Kidney tubule cell (primary cell): ENCODE data around the gene BPI.
A peak's percentile ranks its signal among the peaks of the same experiment; 100 is the strongest.
"Not testable (repeated sequence)": the region's sequence is repeated elsewhere in the genome, so short reads cannot be mapped to it uniquely, and the experiment has no call there.

Experiments used
- DNase-seq: peaks from one replicate; pipeline ENCODE4 v3.0.0-alpha.2; 2018; ENCODE audit warnings: low spot score

Gene BPI

GRCh38 chr20:38303908-38304379 is at the start of gene BPI:
TSS of gene BPI (plus strand) at chr20:38304156. CDS start at chr20:38304224, 68 bp downstream.
- DNase-seq = no peak

- DNase-seq = not testable (repeated sequence)
Measured at GRCh38 chr20:38254621-38255020, 49.3 kb upstream of the BPI start.

GRCh38 chr20:38255393-38255792 is 48.6 kb upstream of the BPI start:
- DNase-seq = no peak

DNA sequence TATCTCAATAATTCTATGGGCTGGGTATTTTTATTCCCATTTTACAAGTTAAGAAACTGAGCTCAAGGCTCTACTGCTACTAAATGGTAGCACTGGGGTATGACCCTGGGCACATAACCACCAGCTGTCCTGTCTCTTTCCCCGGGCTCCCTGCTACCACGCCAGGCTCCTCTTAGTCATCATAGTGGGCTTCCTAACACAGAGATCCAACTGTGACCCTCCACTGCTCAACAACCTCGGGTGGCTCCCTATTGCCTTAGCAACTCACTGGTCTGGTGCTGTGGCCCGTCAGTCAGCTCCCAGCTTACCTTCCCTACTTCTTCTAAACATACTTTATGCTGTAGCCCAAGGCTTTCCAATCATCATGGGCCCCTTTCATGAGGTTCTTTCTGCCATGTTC is 47.9 kb upstream of the BPI start:
- DNase-seq = no peak

DNA sequence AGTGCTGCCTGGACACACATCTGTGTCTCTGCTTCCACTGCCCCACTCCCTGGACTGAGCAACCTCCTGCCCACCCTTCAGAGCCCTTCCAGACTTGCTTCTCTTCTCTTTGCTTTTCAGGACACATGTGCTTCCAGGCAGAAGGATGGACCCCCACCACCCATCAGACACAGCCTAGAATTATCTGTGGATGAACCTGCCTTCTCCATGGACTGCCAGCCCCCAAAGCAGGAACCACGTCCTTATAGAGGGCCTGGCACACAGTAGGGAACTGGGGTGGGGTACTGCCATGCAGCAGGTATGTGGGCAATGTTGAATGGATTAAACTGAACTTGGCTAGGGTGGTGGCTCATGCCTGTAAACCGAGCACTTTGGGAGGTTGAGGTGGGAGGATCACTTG is 47.0 kb upstream of the BPI start:
- no peak for DNase-seq

DNA sequence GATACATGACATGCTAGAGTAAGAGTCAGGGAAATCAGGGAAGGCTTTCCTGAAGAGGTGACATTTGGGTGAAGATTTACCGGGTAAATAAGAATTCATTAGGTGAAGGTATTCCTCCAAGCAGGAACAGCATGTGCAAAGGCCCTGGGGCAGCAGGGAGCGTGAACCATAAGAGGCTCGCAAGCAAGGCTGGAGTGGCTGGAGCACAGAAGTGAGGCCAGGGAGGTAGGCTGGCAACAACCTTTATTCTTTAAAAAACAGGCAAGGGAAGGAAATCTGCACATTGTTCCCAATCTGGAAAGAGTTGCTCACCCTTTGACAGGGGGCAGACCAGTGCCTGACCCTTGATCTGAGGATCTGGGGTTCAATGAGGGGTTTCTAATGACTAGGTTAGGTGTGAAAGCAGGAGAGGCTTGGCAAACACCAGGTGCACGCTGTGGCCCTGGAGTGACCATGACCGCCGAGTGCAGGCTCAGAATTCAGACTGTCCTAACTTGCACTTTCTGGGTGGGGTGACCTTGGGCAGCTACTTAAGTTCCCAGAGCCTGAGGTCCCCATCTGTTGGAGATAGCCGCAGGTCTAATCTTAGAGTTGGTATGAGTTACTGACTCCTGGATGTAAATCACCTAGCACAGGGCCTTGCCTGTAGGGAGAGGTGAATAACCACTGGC is 45.3 kb upstream of the BPI start:
- no peak for DNase-seq

DNA sequence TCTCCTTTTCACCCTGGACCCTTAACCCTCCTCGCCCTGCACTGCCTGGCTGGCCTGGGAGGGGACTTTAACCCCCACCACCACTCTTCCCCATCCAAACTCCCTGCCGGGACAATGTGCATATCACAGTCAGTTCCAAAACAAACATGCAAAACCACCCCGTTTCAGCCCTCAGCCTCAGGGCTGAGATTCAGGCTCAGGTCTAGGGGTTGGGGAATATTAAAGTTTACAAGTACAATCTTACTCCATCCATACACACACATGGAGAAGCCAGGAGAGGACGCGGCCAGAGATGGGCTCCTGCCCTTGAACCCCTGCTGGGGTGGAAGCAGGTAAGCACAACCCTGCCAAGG is 44.0 kb upstream of the BPI start:
- DNase-seq = no peak

GRCh38 chr20:38260378-38261053 is 43.4 kb upstream of the BPI start, which contains the start of gene KIAA1755:
TSS of gene KIAA1755 (minus strand) at chr20:38260735. CDS start at chr20:38260500, 235 bp downstream.
- DNase-seq = no peak

DNA sequence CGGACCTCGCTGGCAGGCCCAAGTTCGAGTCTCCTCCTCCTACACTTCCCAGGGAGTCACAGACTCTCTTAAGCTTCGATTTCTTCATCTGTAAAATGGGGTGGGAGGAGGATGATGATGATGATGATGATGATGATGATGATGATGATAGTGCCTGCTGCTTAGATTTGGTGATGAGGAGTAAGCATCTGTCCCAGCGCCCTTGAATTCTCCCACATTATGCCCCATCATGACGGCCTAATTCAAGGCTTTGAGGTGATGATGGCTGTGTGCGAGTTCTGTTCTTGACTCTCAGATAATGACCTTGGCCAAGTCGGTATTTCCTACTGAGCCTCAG is 42.9 kb upstream of the BPI start:
- DNase-seq = no peak

DNA sequence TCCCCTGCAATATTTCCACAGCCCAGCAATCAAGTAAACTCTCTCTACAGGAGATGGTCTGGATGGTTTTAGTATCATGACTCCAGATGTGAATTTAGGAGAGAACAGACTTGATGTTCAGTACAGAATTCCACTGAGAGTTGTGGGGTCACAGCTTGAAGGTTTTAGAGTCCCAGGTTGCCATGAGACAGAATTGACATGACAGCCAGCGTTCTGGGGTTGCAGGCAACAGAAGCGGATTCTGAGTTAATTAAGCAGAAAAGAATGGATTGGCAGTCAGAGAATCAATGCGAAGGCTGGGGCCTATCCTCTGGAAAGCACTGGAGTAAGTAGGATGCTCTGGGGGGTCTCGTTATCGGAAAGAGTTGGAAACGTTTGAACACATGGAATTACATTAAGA is 41.0 kb upstream of the BPI start:
- DNase-seq = no peak

- no peak for DNase-seq
Measured at GRCh38 chr20:38266426-38266825, 37.5 kb upstream of the BPI start.

DNA sequence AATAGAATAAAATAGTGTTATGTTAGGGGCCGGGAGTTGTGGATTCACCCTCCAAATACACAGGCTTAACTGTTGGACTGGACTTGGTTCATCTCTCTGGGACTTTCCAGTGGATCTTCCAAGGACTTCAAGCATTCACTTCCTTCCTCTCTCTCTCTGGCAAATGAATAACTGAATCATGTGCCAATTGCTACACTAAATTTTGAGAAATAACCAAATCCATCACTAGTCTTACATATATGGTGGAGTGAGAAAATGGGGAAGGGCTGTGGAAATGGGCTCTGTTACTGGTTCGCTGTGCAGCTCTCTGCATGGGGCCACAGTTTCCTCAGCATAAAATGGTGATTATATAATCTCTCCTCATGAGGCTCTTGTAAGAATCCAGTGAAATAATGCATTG is 36.7 kb upstream of the BPI start:
- peak; percentile 15 for DNase-seq

GRCh38 chr20:38267901-38268514 is 35.9 kb upstream of the BPI start:
- DNase-seq = no peak

DNA sequence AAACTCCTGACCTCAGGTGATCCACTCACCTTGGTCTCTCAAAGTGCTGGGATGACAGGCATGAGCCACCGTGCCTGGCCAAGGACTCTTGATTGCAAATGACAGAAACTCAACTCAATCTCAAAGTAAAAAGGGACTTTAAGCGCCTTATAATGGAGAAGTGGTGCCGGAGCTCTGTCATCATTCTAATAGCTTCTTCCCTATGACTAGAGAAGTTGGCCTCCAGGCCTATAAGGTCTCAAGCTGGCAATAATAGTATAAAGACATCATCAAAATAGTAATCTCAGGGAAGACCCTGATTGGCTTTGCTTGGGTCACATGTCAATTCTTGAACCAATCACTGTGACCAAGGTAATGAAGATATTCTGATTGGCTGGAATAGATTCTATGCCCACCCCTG is 34.9 kb upstream of the BPI start:
- DNase-seq = no peak

- DNase-seq = no peak
Measured at GRCh38 chr20:38269715-38270114, 34.2 kb upstream of the BPI start.

- DNase-seq = peak; percentile 80
Measured at GRCh38 chr20:38270869-38271605, 32.9 kb upstream of the BPI start.

DNA sequence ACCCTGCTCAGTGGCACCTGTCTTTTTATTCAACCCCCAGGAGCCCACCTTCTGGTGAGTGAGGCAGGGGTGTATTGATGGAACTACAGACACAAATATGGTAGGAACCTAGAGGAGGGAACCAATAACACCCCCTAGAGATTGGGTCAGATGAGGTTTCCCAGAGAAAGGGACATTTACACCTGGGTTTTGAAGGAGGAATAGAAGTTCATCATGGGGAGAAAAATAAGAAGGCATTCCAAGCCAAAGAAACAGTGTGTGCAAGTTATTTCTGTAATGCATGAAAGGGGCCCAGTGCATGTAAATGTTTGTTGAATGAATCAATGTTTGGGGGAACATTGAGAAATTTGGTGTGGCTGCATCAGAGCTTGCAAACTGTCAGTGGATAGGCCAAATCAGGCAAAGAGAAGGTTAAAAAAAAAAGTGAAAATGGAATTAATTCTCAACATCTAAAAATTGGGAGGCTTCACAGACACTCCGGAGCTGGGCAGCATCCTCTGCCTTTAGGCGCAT is 32.3 kb upstream of the BPI start:
- no peak for DNase-seq

- peak; percentile 50 for DNase-seq
Measured at GRCh38 chr20:38272398-38272797, 31.6 kb upstream of the BPI start.

- DNase-seq = peak; percentile 36
Measured at GRCh38 chr20:38272961-38273360, 31.0 kb upstream of the BPI start.

DNA sequence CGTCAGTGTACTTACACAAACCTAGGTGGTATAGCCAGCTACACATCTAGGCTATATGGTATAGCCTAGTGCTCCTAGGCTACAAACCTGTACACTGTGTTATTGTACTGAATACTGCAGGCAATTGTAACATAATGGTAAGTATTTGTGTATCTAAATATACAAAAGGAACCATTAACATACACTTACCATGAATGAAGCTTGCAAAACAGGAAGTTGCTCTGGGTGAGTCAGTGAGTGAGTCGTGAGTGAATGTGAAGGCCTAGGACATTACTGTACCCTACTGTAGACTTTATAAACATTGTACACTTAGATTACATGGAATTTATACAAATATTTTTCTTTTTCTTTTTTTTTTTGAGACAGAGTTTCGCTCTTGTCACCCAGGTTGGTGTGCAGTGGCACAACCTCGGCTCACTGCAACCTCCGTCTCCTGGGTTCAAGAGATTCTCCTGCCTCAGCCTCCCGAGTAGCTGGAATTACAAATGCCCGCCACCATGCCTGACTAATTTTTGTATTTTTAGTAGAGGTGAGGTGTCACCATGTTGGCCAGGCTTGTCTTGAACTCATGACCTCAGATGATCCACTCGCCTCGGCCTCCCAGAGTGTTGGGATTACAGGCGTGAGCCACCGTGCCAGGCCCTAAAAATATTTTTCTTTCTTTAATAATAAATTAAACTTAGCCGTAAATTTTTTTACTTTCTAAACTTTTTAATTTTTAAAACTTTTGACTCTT is 28.0 kb upstream of the BPI start:
- peak; percentile 84 for DNase-seq

DNA sequence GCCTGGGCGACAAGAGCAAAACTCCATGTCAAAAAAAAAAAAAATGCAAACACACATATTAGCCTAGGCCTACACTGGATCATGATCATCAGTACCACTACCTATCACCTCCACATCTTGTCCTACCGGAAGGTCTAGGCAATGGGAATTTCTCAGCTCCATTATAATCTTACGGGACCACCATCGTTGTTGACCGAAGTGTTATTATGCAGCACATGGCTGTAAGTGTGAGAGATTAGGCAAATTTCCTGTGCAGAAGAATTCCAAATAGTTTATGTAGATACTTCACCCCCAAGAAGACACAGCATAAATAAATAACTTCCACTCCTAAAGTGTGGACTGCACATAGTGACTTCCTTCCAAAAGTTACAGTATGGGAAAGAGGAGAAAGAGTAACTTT is 26.7 kb upstream of the BPI start:
- no peak for DNase-seq

DNA sequence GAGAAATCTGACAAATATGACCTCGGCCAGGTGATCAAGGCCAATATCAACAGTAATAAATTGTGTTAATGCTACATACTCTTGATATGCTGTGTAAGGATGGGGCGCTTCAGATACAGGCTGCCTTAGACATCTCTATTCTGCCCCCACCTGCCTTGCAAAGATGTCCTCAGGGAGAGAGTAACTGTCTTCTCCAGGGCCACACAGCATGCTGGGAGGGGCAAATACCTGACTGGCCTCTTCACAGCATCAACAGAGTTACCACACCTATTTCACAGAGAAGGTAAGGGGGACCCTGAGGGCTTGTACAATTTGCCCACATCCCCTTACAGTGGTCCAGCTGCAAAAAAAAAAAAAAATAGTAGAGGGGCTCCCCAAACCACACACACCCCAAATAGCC is 26.3 kb upstream of the BPI start:
- DNase-seq = no peak
